ENCODE measurements around the gene PRSS56. TPM values are rescaled to one million over a fixed set of nuclear protein-coding genes. Genes with fewer than 3 reads are reported as not detected.

PRSS56 gene
- 0.09 to 0.16 TPM (median 0.11 TPM) in 5 replicates for total RNA-seq (2022; extraction: Qiagen RNA extraction; ENCODE audit: low read depth)

GRCh38 chr2:232519581-232520438 is at the start of gene PRSS56:
Gene PRSS56 (plus strand): TSS chr2:232520388. CDS start chr2:232520599, 211 bp downstream.

GRCh38 chr2:232487385-232488096 is 32.6 kb upstream of the PRSS56 start, which contains the start of gene ECEL1:
Gene ECEL1 (minus strand): TSS chr2:232487834. CDS start chr2:232486653, 1,181 bp downstream.

GRCh38 chr2:232525791-232526371 is 5.7 kb downstream of the PRSS56 start, which contains the start of gene CHRND:
Gene CHRND (plus strand): TSS chr2:232526160. CDS start chr2:232526216, 56 bp downstream.

DNA sequence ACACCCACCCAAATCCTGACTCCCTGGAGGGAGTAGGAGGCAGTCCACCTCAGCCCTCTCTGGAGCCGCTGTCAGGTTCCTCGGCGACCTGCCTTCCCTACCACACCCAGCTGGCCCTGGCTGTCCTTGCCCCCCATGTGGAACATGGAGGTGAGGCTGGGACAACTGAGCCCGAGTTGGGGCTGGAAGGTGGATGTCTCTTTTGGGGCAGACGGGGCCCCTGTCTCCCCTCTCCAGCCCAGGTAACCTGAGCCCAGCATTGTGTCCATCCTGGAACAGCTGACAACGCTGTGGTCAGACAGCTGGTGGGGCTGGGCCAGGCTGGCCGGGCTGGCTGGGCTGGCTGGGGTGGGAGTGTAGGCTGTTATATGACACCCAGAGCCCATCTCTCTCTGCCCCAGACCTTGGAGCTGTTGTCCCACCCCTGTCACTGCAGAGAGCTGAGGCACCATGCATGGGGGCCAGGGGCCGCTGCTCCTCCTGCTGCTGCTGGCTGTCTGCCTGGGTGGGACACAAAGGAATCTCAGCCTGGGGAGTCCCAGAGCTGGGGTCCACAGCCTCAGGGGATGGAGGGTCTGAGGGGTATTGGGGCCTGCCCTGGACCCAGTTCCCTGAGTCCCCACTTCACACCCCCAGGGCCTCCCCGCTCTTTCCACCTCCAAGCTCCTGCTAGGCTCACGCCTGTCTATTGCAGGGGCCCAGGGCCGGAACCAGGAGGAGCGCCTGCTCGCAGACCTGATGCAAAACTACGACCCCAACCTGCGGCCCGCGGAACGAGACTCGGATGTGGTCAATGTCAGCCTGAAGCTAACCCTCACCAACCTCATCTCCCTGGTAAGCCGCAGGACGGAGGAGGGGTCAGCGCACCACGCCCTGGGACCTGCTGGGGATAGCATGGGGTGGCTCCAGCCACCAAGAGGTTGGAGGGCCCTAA is 19.4 kb downstream of the PRSS56 start, which contains the start of gene CHRNG:
TSS of gene CHRNG (plus strand) at position 395 of the 934 bp plus-strand sequence. CDS start at position 451, 56 bp downstream.

DNA sequence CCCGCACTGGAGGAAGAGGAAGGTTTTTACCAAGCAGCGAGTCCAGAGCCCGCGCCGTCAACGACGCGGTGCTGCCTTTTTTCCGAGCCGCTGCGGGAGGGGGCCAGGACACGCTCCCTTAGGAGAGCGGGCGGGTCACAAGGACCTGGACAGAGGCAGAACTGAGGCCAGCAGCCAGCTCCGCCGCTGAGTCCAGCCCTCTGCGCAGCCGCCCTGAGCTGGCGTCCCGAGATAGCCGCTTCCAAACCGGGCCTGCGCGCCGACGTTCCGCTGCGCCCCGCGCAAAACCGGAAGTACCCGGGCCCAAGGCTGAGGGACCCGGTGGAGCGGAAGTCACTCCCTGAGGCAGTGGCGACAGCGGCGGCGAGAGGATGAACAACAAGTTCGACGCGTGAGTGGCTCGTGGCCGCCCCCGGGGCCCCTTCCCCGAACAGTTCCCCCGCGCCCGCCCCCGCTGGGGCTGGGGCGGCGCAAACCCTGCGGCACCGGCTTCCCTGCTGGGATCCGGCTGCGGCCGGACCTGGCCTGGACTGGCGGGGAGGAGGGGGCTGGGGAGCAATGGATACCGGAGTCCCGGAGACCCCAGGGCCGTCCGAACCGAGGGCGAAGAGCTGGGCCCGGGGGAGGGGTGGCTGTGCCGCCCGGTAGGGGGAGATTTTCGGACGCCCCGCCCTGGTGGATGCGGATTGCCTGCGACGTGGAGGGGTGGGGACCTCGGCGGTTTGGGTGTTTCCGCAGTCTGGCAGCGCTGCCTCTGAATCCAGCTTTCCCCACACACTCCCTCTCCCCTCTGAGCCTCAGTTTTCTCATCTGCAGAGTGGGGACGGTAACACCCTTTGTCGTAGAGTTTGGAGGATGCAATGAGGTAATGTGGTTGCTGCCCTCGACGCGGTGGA is 30.4 kb downstream of the PRSS56 start, which contains the start of the genes EIF4E2 and TIGD1:
TSS of gene EIF4E2 (plus strand) at position 336 of the 896 bp plus-strand sequence. CDS start at position 372, 36 bp downstream.
TSS of gene TIGD1 (minus strand) at position 204 of the 896 bp plus-strand sequence. CDS start 675 bp downstream, outside the sequence.

Other genes starting within 250 kb of the PRSS56 start
- gene ALPP, start 141.6 kb upstream of the PRSS56 start, total RNA-seq (2022; extraction: Qiagen RNA extraction; ENCODE audit: low read depth) = 4.4 to 5.3 TPM (median 4.8 TPM) in 5 replicates
- gene ALPG, start 113.5 kb upstream of the PRSS56 start, total RNA-seq (2022; extraction: Qiagen RNA extraction; ENCODE audit: low read depth) = 0.24 to 0.47 TPM (median 0.38 TPM) in 5 replicates
- 0.06 to 0.15 TPM in 2 of 5 replicates, not detected in the others for gene ALPI, start 64.2 kb upstream of the PRSS56 start, total RNA-seq (2022; extraction: Qiagen RNA extraction; ENCODE audit: low read depth)
- gene ECEL1, start 32.6 kb upstream of the PRSS56 start, total RNA-seq (2022; extraction: Qiagen RNA extraction; ENCODE audit: low read depth) = 0.08 to 0.32 TPM (median 0.23 TPM) in 4 of 5 replicates, not detected in the other
- not detected in 5 replicates for gene CHRND, start 5.8 kb downstream of the PRSS56 start, total RNA-seq (2022; extraction: Qiagen RNA extraction; ENCODE audit: low read depth)
- gene CHRNG, start 19.3 kb downstream of the PRSS56 start, total RNA-seq (2022; extraction: Qiagen RNA extraction; ENCODE audit: low read depth) = not detected in 5 replicates
- 4.6 to 5.2 TPM (median 4.9 TPM) in 5 replicates for gene TIGD1, start 30.2 kb downstream of the PRSS56 start, total RNA-seq (2022; extraction: Qiagen RNA extraction; ENCODE audit: low read depth)
- 85.6 to 170 TPM (median 89.9 TPM) in 5 replicates for gene EIF4E2, start 30.3 kb downstream of the PRSS56 start, total RNA-seq (2022; extraction: Qiagen RNA extraction; ENCODE audit: low read depth)
- gene EFHD1, start 113.2 kb downstream of the PRSS56 start, total RNA-seq (2022; extraction: Qiagen RNA extraction; ENCODE audit: low read depth) = 3.3 to 4.9 TPM (median 3.6 TPM) in 5 replicates
- 23.2 to 28.1 TPM (median 27.8 TPM) in 5 replicates for gene GIGYF2, start 176.9 kb downstream of the PRSS56 start, total RNA-seq (2022; extraction: Qiagen RNA extraction; ENCODE audit: low read depth)